Activated naive CD4-positive, alpha-beta T cell treated with anti-CD3 and anti-CD28 coated beads, Interleukin-2, amount 50 U/mL, for 16 hours (primary cell): ENCODE results near the gene PTGIS.
"Not testable (repeated sequence)": the region's sequence is repeated elsewhere in the genome, so short reads cannot be mapped to it uniquely, and the experiment has no call there.

Experiments
- DNase-seq: peaks from one replicate; pipeline ENCODE4 v3.0.0-alpha.2; 2020

PTGIS gene

DNA sequence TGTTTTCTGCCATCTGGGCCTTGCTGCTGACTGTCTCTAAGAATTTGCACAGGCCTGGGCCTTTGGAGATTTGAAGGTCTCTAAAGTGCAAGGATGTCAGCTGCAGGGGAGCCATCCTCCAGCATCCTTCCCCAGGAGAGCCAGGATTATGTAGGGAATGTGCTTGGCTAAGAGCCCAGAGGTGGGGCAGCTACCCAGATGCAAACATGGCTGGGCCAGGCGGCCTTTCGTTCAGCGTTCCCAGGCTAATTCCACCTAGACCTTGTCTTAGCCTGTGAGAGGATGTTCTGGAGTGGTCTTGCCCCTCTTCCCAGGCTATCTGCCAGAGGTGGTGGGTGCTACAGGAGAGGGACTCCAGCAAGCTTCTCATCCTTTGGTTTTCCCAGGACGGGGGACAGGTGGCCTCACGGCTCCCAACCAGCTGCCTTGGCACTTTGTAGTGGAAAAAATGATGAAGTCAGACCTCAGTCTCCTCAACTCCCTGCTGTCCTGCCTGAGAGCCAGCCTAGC lies 7.7 kb upstream of the PTGIS start:
- DNase-seq: no peak

DNA sequence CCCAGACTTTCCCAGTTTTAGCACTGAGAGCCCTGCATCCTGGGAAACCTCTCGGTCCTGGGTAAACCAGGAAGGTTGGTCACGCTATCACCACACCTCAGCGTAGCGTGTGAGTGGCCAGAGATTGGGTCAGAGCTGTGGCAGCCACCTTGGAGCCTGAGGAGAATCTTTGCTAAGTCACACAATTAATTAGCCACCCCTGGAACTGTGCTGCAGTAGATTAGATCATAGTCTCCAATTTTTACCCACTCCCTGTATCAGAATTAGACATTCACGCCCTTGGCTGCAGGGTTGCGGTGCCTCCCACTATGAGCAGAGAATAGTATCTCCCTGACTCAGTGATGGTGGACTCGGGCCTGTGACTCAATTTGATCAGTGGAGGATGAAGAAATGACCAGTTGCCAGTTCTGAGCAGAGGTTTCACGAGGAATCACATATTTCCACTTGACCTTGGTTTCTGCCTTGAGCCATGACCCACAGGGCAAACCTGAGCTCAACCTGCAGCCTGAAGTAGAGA lies 6.0 kb upstream of the PTGIS start:
- DNase-seq: no peak

DNA sequence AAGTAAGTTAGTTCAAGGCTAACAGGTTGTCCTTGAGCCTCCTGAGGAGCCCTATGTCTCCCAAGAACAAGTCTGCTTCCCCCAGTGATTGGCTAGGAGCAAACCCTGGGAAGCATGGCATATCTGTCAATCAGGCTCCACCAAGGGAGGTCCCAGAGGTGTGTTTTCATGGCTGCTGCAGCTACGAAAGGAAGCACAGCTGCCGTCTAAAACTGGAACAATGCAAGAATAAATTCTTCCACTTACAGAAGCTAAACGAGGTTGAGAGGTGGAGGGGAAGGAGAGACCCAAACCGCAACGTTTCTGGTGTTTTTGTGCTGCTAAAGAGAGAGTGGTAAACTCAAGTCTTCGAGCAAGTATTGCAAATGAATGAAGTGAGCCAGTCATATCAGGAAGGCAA lies 4.9 kb upstream of the PTGIS start:
- DNase-seq: no peak

DNA sequence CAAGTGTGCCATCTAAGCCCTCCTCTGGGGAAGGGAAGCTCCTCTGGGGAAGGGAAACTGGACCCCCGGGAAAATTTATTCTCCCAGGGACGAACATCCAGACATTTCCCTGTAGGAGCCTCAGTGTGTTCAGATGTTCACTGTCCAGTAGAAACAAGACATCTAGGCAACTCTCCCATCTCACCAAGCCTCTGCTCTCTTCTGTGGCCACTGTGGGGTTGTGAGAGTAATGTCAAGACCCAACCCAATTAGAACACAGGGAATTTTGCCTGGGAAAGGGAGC lies 3.6 kb upstream of the PTGIS start:
- DNase-seq: no peak

DNA sequence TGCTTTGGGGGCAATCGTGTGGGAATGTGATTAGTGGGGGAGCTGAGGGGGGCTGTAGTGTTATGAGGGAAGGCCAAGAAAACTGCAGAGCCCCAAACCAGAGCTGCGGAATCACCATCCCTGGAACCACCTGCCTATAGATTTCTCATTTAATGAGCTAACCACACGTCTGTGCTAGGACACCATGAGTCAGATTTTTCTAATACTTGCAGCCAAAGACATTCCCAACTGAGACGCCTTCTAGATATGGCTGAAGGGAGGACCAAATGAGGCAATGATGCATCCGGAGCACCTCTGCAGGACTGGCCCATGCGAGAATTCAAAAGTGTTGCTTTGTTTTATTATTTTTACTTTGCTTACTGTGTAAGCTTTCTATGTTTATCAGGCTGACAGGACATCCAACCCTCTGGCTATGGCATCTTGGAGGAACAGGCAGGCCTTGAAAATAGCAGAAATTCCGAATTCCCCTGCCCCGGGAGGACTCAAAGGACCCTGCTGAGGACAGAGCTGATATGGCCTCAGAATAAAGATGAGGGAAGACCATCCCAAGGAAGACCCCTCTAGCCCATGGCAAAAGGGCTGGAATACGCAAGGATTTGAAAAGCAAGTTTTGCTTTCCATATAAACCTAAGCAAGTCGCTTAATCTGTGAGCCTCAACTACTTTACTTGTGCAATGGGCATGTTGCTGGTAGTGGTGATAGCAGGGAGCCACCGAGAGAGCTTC lies 3.1 kb upstream of the PTGIS start:
- no peak for DNase-seq

DNA sequence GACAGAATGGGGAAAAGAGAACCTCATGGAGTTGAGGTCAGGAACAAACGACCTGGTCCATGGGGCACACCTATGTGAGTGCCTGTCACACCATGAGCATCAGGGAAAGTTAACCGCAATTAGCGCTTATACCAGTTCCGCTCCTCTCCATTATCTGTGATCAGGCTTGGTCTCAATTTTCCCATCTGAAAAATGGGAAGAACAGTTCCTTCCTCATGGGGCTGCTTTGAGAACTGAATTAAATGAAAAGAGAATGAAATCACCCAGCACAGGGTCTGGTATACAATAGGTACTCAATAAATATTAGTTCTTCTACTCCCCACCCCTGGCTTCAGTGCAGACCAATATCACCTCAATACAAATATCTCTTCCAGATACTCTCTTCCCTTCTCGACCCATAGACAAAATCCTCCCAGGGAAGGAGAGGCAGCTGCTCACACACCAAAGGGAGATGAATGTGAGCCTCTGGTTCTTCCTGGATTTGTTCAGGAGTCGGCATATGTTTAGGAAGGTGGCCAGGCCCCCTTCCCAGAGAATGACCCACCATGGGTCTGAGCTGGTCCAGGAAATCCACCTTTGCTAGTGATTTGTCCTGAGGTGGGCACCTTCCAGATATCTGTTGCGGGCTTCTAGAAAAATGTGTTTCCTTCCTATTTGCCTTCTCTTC lies 2.4 kb upstream of the PTGIS start:
- no peak for DNase-seq

DNA sequence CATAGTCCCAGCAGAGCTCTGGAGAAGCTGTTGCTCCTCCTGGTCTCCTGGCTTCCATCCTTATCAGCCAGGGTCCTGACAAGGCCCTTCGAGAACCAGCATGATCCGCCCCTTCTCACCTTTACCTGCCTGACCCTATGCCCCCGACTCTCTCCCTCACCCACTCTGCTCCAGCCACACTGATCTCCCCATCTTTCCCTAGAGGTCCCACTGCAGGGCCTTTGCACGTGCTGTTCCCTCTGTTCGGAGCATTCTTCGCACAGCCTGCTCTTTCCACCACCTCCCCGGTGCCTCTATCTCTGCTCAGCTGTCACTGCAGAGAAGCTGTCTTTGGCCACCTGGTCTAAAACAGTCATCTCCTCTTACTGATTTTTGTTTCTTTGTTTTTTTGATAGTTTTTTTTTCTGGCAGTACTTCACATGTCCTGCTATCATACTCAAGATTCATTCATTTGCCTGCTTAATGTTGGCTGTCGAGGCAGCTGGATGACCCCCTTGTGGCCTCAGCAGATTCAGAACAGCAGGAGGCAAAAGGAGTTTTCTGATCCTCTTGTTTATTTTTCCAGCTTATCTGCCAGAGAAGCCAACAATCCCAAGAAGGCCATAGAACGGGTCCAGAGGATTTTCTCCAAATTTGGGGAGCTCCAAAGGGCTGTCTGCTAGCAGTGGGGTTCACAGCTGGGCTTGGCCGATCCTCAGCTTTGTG lies 1.6 kb upstream of the PTGIS start:
- DNase-seq: no peak

DNA sequence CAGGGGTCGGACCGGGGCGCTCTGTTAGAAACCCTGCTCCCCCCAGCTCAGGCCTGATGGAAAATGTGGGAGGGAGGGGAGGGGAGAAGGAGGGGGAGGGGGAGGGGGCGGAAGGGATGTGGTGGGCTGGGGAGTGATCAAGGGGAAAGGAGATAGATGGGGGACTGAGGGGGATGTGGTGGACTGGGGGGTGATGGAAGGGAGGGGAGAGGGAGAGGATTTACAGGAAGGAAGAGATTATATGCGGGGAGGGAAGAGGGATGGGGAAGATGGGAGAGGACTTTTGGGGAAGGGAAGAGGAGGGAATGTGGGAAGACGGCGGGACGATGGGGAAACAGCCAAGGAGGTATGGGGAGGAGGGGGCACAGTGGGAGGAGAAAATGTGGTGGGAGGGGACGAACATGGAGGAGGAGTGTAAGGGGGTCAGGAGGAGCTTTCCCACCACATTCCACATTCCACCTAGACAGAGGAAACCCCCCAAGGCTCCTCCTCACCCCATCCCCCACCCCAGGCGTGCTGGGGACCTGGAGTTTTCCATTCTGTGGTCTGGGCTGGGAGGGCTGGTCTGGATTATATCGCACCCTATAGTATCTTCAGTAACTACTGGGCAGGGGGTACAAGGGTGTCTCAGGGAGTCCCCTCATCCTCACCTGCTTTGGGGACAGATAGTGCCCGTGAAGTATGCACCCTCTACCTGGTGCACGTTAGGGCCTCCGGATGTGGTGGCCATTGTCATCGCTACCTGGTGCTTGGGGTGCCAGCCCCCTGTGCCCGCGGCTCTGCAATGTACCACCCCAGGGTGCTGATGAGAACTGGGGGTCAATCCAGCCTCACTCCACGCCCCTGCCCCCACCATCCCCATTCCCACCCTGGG lies 578 bp upstream of the PTGIS start:
- no peak for DNase-seq

DNA sequence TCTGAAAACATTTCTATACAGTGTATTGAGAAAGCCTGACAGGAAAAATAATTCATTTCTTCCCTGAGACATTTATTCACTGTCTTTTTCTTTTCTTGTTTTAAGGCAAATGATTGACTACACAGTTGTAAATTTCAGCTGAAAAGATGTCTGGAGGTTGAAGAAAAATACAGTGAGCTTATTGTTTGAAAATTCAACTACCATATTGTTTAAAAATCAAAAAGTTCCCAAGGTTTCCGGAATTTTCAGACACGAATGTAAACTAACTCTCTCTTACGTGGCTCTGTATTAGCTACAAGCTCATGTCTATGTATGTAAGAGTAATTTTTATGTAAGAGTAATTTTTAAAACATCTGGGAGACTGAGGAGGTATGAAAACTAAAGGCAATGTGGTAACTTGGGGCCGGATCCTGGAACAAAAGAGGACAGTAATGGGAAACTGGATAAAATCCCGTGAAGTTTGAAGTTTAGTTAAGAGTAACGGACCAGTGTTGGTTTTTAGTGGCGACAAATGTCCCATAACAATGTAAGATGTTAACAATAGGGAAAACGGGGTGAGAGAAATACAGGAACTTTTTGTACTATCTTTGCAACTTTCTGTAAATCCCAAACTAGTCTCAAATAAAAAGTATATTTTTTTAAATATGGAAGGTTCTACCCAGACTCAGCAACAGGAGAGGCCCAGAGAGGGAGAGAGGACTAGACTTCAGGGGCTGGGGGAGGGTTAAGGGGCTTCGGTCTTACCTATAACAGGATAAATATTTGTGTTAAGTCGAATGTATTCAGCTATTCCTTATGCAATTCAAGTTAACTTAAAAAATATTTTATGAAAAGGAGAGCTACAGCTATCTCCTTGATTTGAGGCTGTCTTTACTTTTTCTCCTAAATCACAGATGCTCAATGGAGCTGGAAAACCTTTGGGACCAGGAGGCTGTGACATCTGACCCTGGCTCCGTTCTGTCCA lies 1.3 kb downstream of the PTGIS start:
- DNase-seq: no peak

DNA sequence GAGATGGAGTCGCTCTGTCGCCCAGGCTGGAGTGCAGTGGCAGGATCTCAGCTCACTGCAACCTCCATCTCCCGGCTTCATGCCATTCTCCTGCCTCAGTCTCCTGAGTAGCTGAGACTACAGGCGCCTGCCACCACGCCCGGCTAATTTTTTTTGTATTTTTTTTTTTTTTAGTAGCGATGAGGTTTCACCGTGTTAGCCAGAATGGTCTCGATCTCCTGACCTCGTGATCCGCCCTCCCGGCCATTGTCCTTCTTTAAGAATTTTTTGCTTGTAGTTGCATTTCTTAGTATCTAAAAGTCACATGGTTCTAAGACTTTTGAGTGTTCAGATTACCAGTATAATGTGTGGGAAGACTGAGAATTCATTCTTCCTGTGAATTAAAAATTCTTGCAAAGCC lies 2.9 kb downstream of the PTGIS start:
- DNase-seq: not testable (repeated sequence)

DNA sequence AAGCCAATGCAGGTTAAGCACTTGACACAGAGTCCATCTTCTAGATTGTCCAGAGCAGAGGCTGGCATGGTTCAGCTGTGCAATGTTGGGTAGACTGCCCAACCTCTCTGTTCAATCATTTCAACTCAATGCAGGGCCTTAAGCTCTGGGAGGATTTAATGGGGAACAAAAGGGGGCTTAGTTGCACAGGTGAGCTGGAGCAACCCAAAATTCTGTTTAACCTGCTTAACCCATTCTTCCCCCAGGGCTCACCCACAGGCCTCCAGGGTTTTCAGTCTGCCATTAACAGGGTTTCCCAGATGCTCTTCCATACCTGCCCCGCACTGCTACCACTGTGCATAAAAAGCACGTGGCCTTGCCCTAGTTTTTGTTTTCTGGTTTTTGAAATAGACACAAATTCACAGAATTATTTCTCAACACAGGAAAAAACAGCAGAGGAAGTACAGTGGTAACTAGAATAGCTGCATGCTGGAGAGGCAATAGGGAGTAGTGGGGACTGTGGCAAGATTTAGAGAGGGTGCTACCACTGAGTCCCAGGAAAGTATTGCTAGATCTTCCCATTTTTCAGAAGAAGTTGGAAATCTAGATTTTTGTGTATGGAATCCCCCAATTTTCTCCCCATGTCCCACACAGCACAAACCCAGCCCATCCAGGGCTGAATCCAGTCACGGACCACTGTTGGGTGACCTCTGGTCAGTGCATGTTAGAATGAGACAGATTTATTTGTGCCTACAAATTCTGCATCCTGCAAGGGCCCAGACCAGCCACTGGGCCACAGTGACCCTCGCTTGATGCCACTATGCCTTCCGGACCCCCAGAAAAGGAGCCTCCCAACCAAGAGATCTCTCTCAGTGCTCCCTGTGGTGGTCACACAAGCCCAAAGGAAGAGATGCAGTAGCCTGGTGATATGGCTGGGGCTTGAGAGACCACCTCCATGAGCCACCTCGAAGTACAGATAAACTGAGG lies 4.6 kb downstream of the PTGIS start:
- DNase-seq: no peak

DNA sequence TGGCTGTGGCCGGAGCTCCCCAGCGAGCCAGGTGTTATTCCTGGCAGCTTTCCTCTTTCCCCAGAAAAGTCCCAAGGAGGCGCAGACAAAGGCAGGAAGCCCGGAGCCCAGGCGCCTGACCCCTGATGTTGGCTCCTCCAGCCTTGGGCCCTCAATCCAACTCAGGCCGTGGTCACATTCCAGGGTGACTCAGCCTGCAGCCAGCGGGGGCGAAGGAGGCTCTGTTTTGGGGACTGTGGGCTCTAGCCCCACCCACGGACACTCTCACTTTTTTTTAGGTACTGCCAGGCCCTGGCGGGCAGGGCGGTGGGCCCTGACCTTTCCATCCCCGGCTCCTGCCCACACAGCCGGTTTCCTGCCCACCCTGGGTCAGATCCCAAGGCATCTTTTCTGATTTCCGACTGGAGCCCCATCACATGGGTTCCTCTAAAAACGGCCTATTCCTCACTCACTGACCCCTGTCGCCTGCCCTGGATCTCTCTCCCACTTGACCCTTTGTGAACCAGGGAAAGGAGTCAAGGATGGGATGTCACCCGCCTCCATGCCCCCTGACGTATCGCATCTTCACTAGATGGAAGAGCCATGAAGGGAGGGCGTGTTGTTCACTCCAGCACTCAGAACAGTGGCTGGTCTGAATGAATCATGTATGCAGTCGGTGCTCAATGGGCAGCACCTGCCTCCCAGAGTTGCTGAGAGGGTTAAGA lies 5.5 kb downstream of the PTGIS start:
- no peak for DNase-seq

DNA sequence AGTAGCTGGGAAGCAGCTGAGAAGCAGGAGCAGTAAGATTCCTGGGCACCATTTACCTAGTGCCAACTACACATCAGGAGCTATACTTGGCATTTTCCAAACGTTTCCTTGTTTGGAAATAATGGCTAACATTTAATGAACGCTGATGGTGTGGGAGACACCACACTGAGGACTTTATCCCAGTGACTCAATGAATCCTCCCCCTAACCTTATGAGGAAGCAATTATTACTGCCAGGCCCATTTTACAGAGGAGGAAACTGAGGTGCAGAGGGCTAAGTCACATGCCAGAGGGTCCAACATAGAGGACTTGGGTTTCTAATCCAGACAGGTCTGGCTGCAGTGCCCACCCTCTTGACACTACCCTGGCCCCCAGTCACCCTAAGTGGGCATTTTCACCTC lies 6.1 kb downstream of the PTGIS start:
- no peak for DNase-seq

DNA sequence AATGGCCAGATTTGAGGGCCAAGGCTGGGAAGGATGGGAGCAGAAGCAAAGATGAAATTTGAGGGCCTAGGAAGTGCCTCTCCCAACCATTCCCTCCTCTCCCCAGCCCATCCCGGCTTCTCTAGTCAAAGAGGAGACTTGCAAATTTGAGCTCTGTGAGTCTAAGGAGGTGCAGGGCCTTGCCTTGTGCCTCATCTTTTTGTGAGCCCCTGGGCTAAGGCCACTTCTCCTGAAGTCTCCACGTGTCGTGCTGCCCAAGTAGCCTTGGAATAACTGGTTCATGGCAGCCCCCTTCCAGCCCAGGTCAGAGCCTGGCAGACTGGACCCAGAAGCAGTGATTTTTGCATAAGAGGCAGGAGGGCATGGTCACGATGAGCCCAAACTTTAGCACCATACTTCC lies 6.7 kb downstream of the PTGIS start:
- no peak for DNase-seq

DNA sequence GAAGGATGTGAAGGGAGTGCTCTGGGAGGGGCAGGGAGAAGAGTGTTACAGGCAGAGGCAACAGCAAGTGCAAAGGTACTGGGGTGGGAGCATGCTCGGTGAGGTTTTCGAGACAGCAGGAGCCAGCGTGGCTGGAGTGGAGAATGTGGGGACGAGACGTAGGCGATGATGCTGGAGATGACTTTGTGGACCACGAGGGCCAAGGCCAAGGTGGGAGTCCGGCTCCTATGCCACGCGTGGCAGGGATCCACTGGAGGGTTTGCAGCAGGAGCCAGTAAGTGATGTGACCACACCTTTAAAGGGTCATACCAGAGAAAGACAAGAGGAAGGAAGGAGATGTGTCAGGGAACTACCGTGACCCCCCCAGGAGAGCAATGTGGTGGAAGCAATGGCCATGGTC lies 7.3 kb downstream of the PTGIS start:
- DNase-seq: no peak

DNA sequence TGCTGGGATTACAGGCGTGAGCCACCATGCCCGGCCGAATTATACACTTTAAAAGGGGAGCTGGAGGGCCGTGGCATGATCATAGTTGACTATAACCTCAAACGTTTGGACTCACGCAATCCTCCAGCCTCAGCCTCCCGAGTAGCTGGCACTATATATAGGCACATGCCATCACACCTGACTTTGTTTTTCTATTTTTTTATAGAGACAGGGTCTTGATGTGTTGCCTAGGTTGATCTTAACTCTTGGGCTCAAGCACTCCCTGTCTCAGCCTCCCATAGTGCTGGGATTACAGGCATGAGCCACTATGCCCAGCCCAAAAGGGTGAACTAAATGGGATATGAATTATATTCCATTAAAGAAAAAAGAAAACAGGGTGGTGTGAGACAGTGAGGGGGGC lies 7.8 kb downstream of the PTGIS start:
- DNase-seq: no peak

DNA sequence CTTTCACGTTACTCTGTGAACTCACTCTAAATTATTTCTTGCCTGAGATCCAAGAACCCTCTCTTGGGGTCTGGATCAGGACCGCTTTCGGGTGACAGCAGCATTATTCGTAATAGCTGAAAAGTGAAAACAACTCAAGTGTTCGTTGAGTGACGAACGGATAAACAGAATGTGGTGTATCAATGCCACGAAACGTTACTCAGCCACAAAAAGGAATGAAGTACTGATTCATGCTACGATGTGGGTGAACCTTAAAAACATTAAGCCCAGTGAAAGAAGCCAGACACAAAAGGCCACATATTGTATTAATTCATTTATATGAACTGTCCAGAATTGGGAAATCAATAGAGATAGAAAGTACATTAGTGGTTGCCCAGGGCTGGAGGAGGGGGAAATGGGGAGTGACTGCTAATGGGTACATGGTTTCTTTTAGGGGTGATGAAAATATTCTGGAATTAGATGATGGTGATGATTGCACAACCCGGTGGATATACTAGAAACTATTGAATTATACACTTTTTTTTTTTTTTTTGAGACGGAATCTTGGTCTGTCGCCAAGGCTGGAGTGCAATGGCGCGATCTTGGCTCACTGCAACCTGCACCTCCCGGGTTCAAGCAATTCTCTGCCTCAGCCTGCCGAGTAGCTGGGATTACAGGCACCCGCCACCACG lies 8.4 kb downstream of the PTGIS start:
- no peak for DNase-seq

DNA sequence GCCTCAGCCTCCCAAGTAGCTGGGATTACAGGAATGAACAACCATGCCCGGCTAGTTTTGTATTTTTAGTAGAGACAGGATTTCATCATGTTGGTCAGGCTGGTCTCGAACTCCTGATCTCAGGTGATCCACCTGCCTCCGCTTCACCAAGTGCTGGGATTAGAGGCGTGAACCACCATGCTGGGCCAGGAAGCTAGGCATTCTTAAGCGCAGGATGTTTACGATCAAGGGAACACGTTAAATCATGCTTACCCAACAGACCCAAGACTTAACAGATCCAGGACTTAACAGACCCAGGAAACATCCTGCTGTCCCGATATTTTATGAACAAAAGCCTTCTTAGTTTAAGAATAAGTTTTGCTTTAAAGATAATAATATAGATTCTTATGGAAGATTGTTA lies 9.1 kb downstream of the PTGIS start:
- no peak for DNase-seq

DNA sequence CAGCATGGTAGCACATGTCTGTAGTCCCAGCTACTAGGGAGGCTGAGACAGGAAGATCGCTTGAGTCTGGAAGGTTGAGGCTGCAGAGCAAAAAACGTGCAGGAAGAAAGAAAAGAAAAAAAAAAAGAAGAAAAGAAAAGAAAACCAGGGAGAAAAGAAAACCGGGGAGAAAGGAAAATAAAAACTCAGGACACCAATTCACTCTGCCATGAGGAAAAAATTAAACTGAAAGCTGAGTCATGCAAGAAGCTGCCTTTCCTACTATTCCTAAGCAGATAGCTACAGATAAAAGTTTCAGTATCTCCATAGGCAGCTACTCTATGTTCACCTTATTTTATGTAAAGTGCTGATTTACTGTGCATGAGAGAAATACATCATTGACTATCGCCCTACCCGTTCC lies 10.5 kb downstream of the PTGIS start:
- no peak for DNase-seq
